PFSK-1 (cell line): ENCODE results near the gene GPR32.

ENCODE experiments used
- POLR2AphosphoS5 ChIP-seq: IDR thresholded peaks from 2 replicates; pipeline ENCODE4 v1.6.1; 2012; ENCODE audit warnings: low read depth, mild to moderate bottlenecking, control low read depth, low read length, moderate library complexity
- TAF1 ChIP-seq: IDR thresholded peaks from 2 replicates; pipeline ENCODE4 v1.6.1; 2012; ENCODE audit warnings: low read length, control low read depth, borderline replicate concordance; ENCODE audit not compliant: insufficient read depth
- TF ChIP-seq, protein P1 (sequence below), 2 experiments: IDR thresholded peaks; 2 replicates each; pipeline versions ENCODE4 v1.6.1 to v1.8.0; 2011 to 2012; ENCODE audit warnings: low read depth in 2 of 2, low read length in 2 of 2, control low read depth in 1 of 2, inconsistent platforms in 1 of 2, mild to moderate bottlenecking in 1 of 2, moderate library complexity in 1 of 2; ENCODE audit not compliant: insufficient read depth in 1 of 2

DNA sequence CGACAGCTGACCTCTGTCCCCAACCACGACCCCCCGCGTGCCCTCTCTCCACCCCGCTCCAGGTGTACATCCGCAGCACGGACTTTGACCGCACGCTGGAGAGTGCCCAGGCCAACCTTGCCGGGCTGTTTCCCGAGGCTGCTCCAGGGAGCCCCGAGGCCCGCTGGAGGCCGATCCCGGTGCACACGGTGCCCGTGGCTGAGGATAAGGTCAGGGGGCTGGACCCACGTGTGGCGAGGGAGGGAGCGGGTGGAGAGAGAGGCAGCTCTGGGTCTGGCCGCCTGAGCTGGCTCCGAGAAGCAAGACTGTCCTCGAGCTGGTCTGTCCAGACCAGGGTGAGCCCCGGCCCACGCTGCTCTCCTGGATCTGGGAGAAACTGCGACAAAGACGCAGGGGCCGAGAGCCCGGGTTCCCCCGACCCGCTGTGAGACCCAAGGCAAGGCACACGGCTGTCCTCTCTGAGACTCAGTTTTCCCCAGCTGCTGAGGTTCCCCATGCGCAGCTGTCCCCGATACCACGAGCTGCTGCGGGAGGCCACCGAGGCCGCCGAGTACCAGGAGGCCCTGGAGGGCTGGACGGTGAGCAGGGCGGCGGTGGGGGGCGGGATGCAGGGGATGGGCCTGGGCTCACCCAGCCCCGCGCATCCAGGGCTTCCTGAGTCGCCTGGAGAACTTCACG is 21.5 kb downstream of the GPR32 start:
- TF ChIP-seq TAF1 (no peak), POLR2AphosphoS5 (no peak)
- TF ChIP-seq, protein P1, sequence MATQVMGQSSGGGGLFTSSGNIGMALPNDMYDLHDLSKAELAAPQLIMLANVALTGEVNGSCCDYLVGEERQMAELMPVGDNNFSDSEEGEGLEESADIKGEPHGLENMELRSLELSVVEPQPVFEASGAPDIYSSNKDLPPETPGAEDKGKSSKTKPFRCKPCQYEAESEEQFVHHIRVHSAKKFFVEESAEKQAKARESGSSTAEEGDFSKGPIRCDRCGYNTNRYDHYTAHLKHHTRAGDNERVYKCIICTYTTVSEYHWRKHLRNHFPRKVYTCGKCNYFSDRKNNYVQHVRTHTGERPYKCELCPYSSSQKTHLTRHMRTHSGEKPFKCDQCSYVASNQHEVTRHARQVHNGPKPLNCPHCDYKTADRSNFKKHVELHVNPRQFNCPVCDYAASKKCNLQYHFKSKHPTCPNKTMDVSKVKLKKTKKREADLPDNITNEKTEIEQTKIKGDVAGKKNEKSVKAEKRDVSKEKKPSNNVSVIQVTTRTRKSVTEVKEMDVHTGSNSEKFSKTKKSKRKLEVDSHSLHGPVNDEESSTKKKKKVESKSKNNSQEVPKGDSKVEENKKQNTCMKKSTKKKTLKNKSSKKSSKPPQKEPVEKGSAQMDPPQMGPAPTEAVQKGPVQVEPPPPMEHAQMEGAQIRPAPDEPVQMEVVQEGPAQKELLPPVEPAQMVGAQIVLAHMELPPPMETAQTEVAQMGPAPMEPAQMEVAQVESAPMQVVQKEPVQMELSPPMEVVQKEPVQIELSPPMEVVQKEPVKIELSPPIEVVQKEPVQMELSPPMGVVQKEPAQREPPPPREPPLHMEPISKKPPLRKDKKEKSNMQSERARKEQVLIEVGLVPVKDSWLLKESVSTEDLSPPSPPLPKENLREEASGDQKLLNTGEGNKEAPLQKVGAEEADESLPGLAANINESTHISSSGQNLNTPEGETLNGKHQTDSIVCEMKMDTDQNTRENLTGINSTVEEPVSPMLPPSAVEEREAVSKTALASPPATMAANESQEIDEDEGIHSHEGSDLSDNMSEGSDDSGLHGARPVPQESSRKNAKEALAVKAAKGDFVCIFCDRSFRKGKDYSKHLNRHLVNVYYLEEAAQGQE (IDR thresholded peaks at IDR 0.05; ENCODE audit: insufficient read depth in 1 of 2, low read depth in 2 of 2, low read length in 2 of 2) = no peak
